ENCODE data around the gene EZR.

DNA sequence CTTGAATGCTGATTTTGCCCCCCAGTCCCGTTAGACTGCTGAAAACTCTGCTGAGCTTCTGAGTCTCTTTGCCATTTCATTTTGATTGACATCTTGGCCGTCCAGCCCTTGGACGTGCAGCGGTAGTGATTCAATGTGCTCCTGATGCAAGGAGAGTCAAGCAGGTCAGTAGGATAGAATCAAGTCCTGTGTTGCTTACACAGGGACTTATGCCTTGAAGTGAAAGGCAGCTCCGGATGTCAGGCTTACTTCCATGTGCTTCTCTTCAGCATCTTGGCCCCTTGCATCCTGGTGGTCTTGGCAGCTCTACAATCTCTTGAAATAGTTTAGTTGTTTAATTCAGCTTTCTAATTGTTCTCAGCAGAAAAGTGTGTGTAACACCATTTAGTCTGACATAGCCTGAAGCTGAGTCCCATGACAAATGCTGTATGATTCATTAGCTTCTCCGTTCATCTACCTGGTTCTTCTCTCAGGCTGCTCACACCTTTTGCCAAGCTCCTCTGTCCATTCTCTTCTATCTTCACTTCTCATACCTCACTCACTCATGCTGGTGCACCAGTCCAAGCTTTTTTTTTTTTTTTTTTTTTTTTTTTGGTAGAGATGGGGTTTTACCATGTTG is 76.0 kb downstream of the EZR start:
- no peak for TF ChIP-seq PHF21A (IDR thresholded peaks at IDR 0.05; ENCODE audit: borderline replicate concordance, low read depth)
- TF ChIP-seq, protein P1, sequence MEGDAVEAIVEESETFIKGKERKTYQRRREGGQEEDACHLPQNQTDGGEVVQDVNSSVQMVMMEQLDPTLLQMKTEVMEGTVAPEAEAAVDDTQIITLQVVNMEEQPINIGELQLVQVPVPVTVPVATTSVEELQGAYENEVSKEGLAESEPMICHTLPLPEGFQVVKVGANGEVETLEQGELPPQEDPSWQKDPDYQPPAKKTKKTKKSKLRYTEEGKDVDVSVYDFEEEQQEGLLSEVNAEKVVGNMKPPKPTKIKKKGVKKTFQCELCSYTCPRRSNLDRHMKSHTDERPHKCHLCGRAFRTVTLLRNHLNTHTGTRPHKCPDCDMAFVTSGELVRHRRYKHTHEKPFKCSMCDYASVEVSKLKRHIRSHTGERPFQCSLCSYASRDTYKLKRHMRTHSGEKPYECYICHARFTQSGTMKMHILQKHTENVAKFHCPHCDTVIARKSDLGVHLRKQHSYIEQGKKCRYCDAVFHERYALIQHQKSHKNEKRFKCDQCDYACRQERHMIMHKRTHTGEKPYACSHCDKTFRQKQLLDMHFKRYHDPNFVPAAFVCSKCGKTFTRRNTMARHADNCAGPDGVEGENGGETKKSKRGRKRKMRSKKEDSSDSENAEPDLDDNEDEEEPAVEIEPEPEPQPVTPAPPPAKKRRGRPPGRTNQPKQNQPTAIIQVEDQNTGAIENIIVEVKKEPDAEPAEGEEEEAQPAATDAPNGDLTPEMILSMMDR (IDR thresholded peaks at IDR 0.05 in 2 of 3, conservative IDR thresholded peaks at IDR 0.05 in 1 of 3; ENCODE audit: insufficient read depth in 2 of 3, low read depth in 1 of 3, low read length in 3 of 3), result no peak
- TF ChIP-seq STAG1 (CRISPR knock-in tag; IDR thresholded peaks at IDR 0.05; ENCODE audit: borderline replicate concordance), result no peak
- no peak for TF ChIP-seq LEF1 (IDR thresholded peaks at IDR 0.05)
- no peak for TF ChIP-seq CHD2 (IDR thresholded peaks at IDR 0.05; ENCODE audit: low read depth, low read length)
- no peak for TF ChIP-seq MXI1 (IDR thresholded peaks at IDR 0.05; ENCODE audit: low read depth, low read length)
- TF ChIP-seq KLF6 (CRISPR knock-in tag; IDR thresholded peaks at IDR 0.05; ENCODE audit: borderline replicate concordance), result no peak
- TF ChIP-seq MAFG (tag; conservative IDR thresholded peaks at IDR 0.05), result no peak
- no peak for TF ChIP-seq JUN (IDR thresholded peaks at IDR 0.05; ENCODE audit: borderline replicate concordance, low read depth, low read length)
- TF ChIP-seq JUN (CRISPR knock-in tag; IDR thresholded peaks at IDR 0.05; ENCODE audit: borderline replicate concordance), result no peak
- no peak for TF ChIP-seq VEZF1 (CRISPR knock-in tag; IDR thresholded peaks at IDR 0.05)
- TF ChIP-seq ZNF143 (CRISPR knock-in tag; IDR thresholded peaks at IDR 0.05), result no peak
- TF ChIP-seq NFRKB (IDR thresholded peaks at IDR 0.05; ENCODE audit: low read depth), result no peak
- TF ChIP-seq PCBP1 (IDR thresholded peaks at IDR 0.05; ENCODE audit: low read depth, low read length, poor library complexity, severe bottlenecking), result no peak
- TF ChIP-seq HDAC6 (IDR thresholded peaks at IDR 0.05; ENCODE audit: low read depth, low read length), result no peak
